Parathyroid adenoma (tissue), 2 donors: ENCODE results near the gene KRTAP9-2.
"Not testable (repeated sequence)": the region's sequence is repeated elsewhere in the genome, so short reads cannot be mapped to it uniquely, and the experiment has no call there.

Experiments used
- H2AFZ ChIP-seq: fragments of 300-600 bp; sonication (generic); one replicate; pipeline ENCODE4 v1.7.0; 2017; ENCODE audit warnings: antibody characterized with exemption, mild to moderate bottlenecking
- H3K27ac ChIP-seq: fragments of 300-600 bp; sonication (generic); one replicate; pipeline ENCODE4 v1.7.0; 2017
- H3K27me3 ChIP-seq: fragments of 300-600 bp; sonication (generic); one replicate; pipeline ENCODE4 v1.7.0; 2017; ENCODE audit warnings: low read length; ENCODE audit not compliant: control insufficient read depth, insufficient read depth
- H3K36me3 ChIP-seq: fragments of 300-600 bp; sonication (generic); one replicate; pipeline ENCODE4 v1.7.0; 2017; ENCODE audit warnings: low read length; ENCODE audit not compliant: control insufficient read depth, insufficient read depth
- H3K4me1 ChIP-seq: fragments of 300-600 bp; sonication (generic); one replicate; pipeline ENCODE4 v1.7.0; 2017; ENCODE audit warnings: control low read depth
- H3K4me2 ChIP-seq: fragments of 300-600 bp; sonication (generic); one replicate; pipeline ENCODE4 v1.7.0; 2017; ENCODE audit warnings: low read length
- H3K4me3 ChIP-seq: fragments of 300-600 bp; sonication (generic); one replicate; pipeline ENCODE4 v1.7.0; 2017; ENCODE audit warnings: low read depth, low read length
- H3K79me2 ChIP-seq: fragments of 300-600 bp; sonication (generic); one replicate; pipeline ENCODE4 v1.7.0; 2017; ENCODE audit warnings: control low read depth
- H3K9ac ChIP-seq: fragments of 300-600 bp; sonication (generic); one replicate; pipeline ENCODE4 v1.7.0; 2017; ENCODE audit warnings: mild to moderate bottlenecking
- H3K9me3 ChIP-seq: fragments of 300-600 bp; sonication (generic); one replicate; pipeline ENCODE4 v1.7.0; 2017; ENCODE audit warnings: low read length; ENCODE audit not compliant: control insufficient read depth
- TF ChIP-seq, protein P1 (sequence below): fragments of 300-600 bp; sonication (generic); IDR thresholded peaks from one replicate; pipeline ENCODE4 v1.7.0; 2017; ENCODE audit warnings: antibody characterized with exemption, mild to moderate bottlenecking
- donor health status: primary hyperparathyroidism.

KRTAP9-2 gene, protein sequence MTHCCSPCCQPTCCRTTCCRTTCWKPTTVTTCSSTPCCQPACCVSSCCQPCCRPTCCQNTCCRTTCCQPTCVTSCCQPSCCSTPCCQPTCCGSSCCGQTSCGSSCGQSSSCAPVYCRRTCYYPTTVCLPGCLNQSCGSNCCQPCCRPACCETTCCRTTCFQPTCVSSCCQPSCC

GRCh38 chr17:41226598-41227095 is at the start of gene KRTAP9-2:
KRTAP9-2 (plus strand) TSS chr17:41226648; CDS start chr17:41226655, 7 bp downstream.
- not testable (repeated sequence) for H3K79me2 ChIP-seq, H3K36me3 ChIP-seq, H3K27ac ChIP-seq, H3K9ac ChIP-seq, H2AFZ ChIP-seq, H3K9me3 ChIP-seq, H3K4me2 ChIP-seq, H3K4me3 ChIP-seq, H3K27me3 ChIP-seq, H3K4me1 ChIP-seq

GRCh38 chr17:41176744-41177387 is 49.6 kb upstream of the KRTAP9-2 start:
- Histone ChIP-seq H3K4me1 (no peaks in the 10 kb centered on the region), H3K36me3 (no peaks in the 10 kb centered on the region), H3K9ac (no peak overlapping the region), H3K4me2 (no peak overlapping the region), H3K27me3 (no peaks in the 10 kb centered on the region), H3K27ac (no peak overlapping the region), H2AFZ (no peak overlapping the region), H3K79me2 (no peaks in the 10 kb centered on the region), H3K9me3 (no peaks in the 10 kb centered on the region), H3K4me3 (no peak overlapping the region)
- TF ChIP-seq, protein P1, sequence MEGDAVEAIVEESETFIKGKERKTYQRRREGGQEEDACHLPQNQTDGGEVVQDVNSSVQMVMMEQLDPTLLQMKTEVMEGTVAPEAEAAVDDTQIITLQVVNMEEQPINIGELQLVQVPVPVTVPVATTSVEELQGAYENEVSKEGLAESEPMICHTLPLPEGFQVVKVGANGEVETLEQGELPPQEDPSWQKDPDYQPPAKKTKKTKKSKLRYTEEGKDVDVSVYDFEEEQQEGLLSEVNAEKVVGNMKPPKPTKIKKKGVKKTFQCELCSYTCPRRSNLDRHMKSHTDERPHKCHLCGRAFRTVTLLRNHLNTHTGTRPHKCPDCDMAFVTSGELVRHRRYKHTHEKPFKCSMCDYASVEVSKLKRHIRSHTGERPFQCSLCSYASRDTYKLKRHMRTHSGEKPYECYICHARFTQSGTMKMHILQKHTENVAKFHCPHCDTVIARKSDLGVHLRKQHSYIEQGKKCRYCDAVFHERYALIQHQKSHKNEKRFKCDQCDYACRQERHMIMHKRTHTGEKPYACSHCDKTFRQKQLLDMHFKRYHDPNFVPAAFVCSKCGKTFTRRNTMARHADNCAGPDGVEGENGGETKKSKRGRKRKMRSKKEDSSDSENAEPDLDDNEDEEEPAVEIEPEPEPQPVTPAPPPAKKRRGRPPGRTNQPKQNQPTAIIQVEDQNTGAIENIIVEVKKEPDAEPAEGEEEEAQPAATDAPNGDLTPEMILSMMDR = no peak

DNA sequence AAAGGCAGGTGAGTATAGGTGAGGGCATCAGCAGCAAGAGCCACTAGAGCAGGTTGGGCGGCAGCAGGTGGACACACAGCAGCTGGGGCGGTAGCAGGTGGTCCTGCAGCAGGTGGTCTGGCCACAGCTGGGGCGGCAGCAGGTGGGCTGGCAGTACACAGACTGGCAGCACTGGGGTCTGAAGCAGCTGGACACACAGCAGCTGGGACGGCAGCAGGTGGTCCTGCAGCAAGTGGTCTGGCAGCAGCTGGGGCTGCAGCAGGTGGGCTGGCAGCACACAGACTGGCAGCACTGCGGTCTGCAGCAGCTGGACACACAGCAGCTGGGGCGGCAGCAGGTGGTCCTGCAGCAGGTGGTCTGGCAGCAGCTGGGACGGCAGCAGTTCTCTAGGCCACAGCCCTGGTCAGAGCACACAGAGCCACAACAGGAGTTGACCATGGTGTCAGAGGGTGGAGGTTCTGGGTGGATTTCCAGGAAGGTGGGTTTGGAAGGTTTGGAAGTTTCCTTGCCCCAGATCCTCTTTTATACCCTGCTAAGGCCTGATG is 48.6 kb upstream of the KRTAP9-2 start, which contains the start of gene KRTAP4-2:
TSS of gene KRTAP4-2 (minus strand) at position 495 of the 545 bp plus-strand sequence. CDS start at position 438, 57 bp downstream.
- H3K27me3 ChIP-seq = no peaks in the 10 kb centered on the region
- no peak within 1 kb of the TSS for H2AFZ ChIP-seq
- H3K27ac ChIP-seq = no peak within 1 kb of the TSS
- H3K4me2 ChIP-seq = no peak within 1 kb of the TSS
- no peaks in the 10 kb centered on the region for H3K79me2 ChIP-seq
- H3K9me3 ChIP-seq = no peaks in the 10 kb centered on the region
- H3K9ac ChIP-seq = no peak within 1 kb of the TSS
- H3K36me3 ChIP-seq = no peaks in the 10 kb centered on the region
- TF ChIP-seq, protein P1 = no peak
- no peak within 1 kb of the TSS for H3K4me3 ChIP-seq
- H3K4me1 ChIP-seq = no peaks in the 10 kb centered on the region

- H3K27ac ChIP-seq = no peak overlapping the region
- H2AFZ ChIP-seq = no peak overlapping the region
- H3K36me3 ChIP-seq = no peaks in the 10 kb centered on the region
- H3K79me2 ChIP-seq = no peaks in the 10 kb centered on the region
- no peaks in the 10 kb centered on the region for H3K9me3 ChIP-seq
- H3K4me1 ChIP-seq = no peaks in the 10 kb centered on the region
- H3K9ac ChIP-seq = no peak overlapping the region
- H3K4me3 ChIP-seq = no peak overlapping the region
- H3K27me3 ChIP-seq = no peaks in the 10 kb centered on the region
- H3K4me2 ChIP-seq = no peak overlapping the region
- TF ChIP-seq, protein P1 = no peak
Measured at GRCh38 chr17:41178341-41178740, 48.1 kb upstream of the KRTAP9-2 start.

GRCh38 chr17:41178843-41179616 is 47.4 kb upstream of the KRTAP9-2 start:
- Histone ChIP-seq H3K27ac (no peak overlapping the region), H3K27me3 (no peaks in the 10 kb centered on the region)

More at GRCh38 chr17:41178843-41179616, 47.4 kb upstream of the KRTAP9-2 start:
- no peaks in the 10 kb centered on the region for H3K36me3 ChIP-seq
- H3K4me1 ChIP-seq = no peaks in the 10 kb centered on the region
- no peaks in the 10 kb centered on the region for H3K79me2 ChIP-seq
- H3K9ac ChIP-seq = no peak overlapping the region
- TF ChIP-seq, protein P1 = no peak
- no peak overlapping the region for H3K4me2 ChIP-seq
- no peak overlapping the region for H2AFZ ChIP-seq
- no peak overlapping the region for H3K4me3 ChIP-seq
- H3K9me3 ChIP-seq = no peaks in the 10 kb centered on the region
